IPS DF 6.9 (cell line): ENCODE measurements around the gene S100PBP.

Source experiments
- DNase-seq: peaks from one replicate; pipeline ENCODE4 v3.0.0-alpha.2; 2013; ENCODE audit warnings: low read depth, low spot score
- H3K27ac ChIP-seq: one replicate; pipeline ENCODE4 v1.5.1; 2013; ENCODE audit warnings: low read length, control low read depth
- H3K27me3 ChIP-seq: 2 replicates; pipeline ENCODE4 v1.6.1; 2013; ENCODE audit warnings: mild to moderate bottlenecking, low read length; ENCODE audit not compliant: control insufficient read depth, insufficient read depth
- H3K36me3 ChIP-seq: 2 replicates; pipeline ENCODE4 v1.6.1; 2013; ENCODE audit warnings: low read length; ENCODE audit not compliant: control insufficient read depth, insufficient read depth
- H3K4me1 ChIP-seq: 2 replicates; pipeline ENCODE4 v1.6.1; 2013; ENCODE audit warnings: low read length; ENCODE audit not compliant: control insufficient read depth, insufficient read depth
- H3K4me3 ChIP-seq: 2 replicates; pipeline ENCODE4 v1.5.1; 2013; ENCODE audit warnings: mild to moderate bottlenecking, low read length
- H3K9me3 ChIP-seq: 2 replicates; pipeline ENCODE4 v1.6.1; 2013; ENCODE audit warnings: low read length, inconsistent platforms; ENCODE audit not compliant: control insufficient read depth, insufficient read depth
- WGBS: extraction: QIAGEN DNeasy Blood & Tissue Kit; methylation state at CpG from one replicate; pipeline ENCODE4 v1.1.7; 2013; ENCODE audit warnings: mixed read lengths, missing lambda C conversion rate; ENCODE audit not compliant: insufficient read length, insufficient coverage; 5-methylcytosine and 5-hydroxymethylcytosine counted together

Gene S100PBP

DNA sequence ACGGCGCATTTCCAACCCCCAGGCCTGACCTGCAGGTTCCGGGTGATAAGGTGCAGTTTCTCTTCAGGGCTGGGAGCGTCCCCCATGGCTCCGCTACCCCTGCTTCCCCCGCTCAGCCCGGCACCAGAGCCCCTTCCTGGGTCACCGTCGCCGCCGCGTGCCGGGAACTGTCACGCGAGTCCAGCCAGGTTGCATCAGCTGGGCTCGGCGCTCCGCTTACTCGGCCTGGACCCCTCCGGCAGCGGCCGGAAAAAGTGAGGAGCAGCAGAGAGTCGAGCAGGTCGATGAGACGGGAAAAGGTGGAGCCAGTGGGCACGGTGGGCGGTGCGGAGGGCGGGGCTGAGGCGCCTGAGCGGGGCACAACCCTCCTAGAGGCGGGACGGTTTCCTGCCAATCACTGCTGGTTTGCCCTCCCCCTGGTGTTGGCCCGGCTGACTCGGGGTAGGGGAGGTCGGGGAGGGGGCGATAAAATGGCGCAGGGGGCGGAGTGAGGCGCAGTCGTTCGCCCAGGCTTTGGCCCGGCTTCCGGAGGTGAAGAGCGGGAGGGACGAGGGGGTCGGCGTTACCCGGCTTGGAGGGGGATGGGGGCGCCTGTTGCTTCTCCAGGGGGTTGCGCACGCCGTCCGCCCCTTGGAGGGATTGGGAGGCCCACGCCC lies at the start of gene S100PBP, which contains the start of gene YARS1:
S100PBP (plus strand) TSS at position 495 of the 656 bp plus-strand sequence. CDS start 8,447 bp downstream, outside the sequence.
YARS1 (minus strand) TSS at position 200 of the 656 bp plus-strand sequence; CDS start at position 86, 114 bp downstream.
- Histone ChIP-seq H3K27me3 (no peaks in the 10 kb centered on the region), H3K27ac (peak within 1 kb of the TSS; percentile 29), H3K36me3 (no peaks in the 10 kb centered on the region), H3K4me1 (no peaks in the 10 kb centered on the region), H3K4me3 (peak within 1 kb of the TSS; percentile 80), H3K9me3 (no peaks in the 10 kb centered on the region)
- WGBS = no CpG with 5 or more reads among the region's 55 CpGs
- DNase-seq = peak; percentile 95

DNA sequence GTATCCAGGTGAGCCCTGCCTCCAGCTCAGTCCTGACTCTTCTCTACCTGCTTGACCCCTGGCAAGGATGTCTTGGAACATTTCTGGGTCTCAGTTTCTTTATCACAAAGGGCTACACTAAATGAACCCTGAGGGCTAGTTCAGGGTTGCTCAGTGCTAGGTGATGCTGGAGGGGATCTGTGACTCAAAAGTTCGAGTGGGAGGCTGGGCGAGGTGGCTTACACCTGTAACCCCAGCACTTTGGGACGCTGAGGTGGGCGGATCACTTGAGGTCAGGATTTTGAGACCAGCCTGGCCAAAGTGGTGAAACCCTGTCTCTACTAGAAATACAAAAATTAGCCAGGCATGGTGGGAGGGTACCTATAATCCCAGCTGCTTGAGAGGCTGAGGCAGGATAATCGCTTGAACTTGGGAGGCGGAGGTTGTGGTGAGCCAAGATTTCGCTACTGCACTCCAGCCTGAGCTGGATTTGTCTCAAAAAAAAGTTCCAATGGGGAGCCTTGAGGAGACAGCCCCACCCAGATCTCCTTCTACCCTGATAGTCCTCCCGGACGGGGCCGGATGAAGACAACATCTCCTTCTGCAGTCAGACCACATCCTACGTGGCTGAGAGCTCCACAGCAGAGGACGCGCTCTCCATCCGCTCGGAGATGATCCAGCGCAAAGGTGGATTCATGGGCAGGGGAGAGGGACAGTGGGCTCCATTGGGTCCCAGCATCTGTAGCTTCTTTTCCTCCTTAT lies 49.2 kb upstream of the S100PBP start:
- DNase-seq = no peak
- H3K4me3 ChIP-seq = no peak overlapping the region
- H3K27ac ChIP-seq = no peak overlapping the region
- no peaks in the 10 kb centered on the region for H3K9me3 ChIP-seq
- H3K36me3 ChIP-seq = peaks cover 17% of the 10 kb centered on the region
- peaks cover 8% of the 10 kb centered on the region for H3K4me1 ChIP-seq
- H3K27me3 ChIP-seq = no peaks in the 10 kb centered on the region
- WGBS = no CpG with 5 or more reads among the region's 16 CpGs

DNA sequence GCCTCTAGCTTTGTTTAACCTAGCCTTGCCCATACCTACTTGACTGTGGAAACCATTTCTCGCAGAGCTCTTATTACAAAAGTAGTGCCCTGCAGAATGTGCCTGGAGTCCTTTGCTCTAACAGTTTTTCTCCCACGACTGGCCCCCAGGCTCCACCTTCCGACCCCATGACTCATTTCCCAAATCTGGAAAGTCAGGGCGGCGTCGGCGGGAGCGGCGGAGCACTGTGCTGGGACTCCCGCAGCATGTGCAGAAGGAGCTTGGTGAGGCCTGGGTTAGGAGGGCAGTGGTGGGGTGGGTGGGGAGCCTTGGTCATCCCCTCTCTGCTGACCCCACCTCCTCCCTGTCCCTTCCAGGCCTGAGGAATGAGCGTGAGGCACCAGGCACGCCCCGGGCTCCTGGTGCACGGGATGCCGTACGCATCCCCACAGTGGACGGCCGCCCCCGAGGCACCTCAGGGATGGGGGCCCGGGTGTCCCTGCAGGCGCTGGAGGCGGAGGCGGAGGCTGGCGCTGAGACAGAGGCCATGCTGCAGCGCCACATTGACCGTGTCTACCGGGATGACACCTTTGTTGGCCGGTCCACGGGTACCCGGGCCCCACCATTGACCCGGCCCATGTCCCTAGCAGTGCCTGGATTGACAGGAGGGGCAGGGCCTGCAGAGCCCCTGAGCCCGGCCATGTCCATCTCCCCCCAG lies 47.8 kb upstream of the S100PBP start:
- H3K27me3 ChIP-seq = no peaks in the 10 kb centered on the region
- H3K9me3 ChIP-seq = no peaks in the 10 kb centered on the region
- H3K4me1 ChIP-seq = peaks cover 8% of the 10 kb centered on the region
- H3K27ac ChIP-seq = no peak overlapping the region
- no CpG with 5 or more reads among the region's 32 CpGs for WGBS
- no peak for DNase-seq
- peaks cover 20% of the 10 kb centered on the region for H3K36me3 ChIP-seq
- no peak overlapping the region for H3K4me3 ChIP-seq

DNA sequence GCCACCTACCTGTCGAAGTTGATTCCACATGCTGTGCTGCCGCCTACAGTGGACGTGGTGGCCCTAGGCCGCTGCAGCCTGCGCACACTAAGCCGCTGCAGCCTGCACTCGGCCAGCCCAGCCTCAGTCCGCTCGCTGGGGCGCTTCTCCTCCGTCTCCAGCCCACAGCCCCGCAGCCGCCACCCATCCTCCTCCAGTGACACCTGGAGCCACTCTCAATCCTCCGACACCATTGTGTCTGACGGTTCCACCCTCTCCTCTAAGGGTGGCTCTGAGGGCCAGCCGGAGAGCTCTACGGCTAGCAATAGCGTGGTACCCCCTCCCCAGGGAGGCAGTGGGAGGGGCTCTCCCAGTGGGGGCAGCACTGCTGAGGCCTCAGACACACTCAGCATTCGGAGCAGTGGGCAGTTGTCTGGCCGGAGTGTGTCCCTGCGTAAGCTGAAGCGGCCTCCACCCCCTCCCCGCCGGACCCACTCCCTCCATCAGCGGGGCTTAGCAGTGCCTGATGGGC lies 47.2 kb upstream of the S100PBP start:
- no peaks in the 10 kb centered on the region for H3K27me3 ChIP-seq
- DNase-seq = no peak
- H3K36me3 ChIP-seq = peaks cover 23% of the 10 kb centered on the region
- H3K4me3 ChIP-seq = no peak overlapping the region
- peaks cover 6% of the 10 kb centered on the region for H3K4me1 ChIP-seq
- no peaks in the 10 kb centered on the region for H3K9me3 ChIP-seq
- no CpG with 5 or more reads among the region's 25 CpGs for WGBS
- no peak overlapping the region for H3K27ac ChIP-seq

DNA sequence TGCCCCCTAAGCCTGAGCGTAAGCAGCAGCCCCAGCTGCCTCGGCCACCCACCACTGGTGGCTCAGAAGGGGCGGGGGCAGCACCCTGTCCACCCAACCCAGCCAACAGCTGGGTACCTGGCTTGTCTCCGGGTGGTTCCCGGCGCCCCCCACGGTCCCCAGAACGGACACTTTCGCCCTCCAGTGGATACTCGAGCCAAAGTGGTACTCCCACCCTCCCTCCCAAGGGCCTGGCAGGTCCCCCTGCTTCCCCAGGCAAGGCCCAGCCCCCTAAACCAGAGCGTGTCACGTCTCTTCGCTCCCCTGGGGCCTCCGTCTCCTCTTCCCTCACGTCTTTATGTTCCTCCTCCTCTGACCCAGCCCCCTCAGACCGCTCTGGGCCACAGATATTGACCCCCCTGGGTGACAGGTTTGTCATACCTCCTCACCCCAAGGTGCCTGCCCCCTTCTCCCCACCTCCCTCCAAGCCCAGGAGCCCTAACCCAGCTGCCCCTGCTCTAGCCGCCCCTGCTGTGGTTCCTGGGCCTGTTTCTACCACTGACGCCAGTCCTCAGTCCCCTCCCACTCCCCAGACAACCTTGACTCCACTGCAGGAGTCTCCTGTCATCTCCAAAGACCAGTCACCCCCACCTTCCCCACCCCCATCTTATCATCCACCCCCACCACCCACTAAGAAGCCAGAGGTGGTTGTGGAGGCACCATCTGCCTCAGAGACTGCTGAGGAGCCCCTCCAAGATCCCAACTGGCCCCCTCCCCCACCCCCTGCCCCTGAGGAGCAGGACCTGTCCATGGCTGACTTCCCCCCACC lies 46.5 kb upstream of the S100PBP start:
- H3K4me3 ChIP-seq = no peak overlapping the region
- H3K4me1 ChIP-seq = peaks cover 6% of the 10 kb centered on the region
- no peaks in the 10 kb centered on the region for H3K9me3 ChIP-seq
- H3K36me3 ChIP-seq = peaks cover 27% of the 10 kb centered on the region
- H3K27ac ChIP-seq = no peak overlapping the region
- no CpG with 5 or more reads among the region's 18 CpGs for WGBS
- H3K27me3 ChIP-seq = no peaks in the 10 kb centered on the region
- no peak for DNase-seq

DNA sequence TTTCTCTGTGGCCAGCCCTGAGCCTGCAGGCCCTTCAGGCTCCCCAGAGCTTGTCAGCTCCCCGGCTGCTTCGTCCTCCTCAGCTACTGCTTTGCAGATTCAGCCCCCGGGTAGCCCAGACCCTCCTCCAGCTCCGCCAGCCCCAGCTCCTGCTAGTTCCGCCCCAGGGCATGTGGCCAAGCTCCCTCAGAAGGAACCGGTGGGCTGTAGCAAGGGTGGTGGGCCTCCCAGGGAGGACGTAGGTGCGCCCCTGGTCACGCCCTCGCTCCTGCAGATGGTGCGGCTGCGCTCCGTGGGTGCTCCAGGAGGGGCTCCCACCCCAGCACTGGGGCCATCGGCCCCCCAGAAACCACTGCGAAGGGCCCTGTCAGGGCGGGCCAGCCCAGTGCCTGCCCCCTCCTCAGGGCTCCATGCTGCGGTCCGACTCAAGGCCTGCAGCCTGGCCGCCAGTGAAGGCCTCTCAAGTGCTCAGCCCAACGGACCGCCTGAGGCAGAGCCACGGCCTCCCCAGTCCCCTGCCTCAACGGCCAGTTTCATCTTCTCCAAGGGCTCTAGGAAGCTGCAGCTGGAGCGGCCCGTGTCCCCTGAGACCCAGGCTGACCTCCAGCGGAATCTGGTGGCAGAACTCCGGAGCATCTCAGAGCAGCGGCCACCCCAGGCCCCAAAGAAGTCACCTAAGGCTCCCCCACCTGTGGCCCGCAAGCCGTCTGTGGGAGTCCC lies 45.7 kb upstream of the S100PBP start:
- WGBS = no CpG with 5 or more reads among the region's 30 CpGs
- Histone ChIP-seq H3K27ac (no peak overlapping the region), H3K36me3 (peaks cover 27% of the 10 kb centered on the region), H3K27me3 (no peaks in the 10 kb centered on the region), H3K4me1 (peaks cover 6% of the 10 kb centered on the region), H3K4me3 (no peak overlapping the region), H3K9me3 (no peaks in the 10 kb centered on the region)
- no peak for DNase-seq

DNA sequence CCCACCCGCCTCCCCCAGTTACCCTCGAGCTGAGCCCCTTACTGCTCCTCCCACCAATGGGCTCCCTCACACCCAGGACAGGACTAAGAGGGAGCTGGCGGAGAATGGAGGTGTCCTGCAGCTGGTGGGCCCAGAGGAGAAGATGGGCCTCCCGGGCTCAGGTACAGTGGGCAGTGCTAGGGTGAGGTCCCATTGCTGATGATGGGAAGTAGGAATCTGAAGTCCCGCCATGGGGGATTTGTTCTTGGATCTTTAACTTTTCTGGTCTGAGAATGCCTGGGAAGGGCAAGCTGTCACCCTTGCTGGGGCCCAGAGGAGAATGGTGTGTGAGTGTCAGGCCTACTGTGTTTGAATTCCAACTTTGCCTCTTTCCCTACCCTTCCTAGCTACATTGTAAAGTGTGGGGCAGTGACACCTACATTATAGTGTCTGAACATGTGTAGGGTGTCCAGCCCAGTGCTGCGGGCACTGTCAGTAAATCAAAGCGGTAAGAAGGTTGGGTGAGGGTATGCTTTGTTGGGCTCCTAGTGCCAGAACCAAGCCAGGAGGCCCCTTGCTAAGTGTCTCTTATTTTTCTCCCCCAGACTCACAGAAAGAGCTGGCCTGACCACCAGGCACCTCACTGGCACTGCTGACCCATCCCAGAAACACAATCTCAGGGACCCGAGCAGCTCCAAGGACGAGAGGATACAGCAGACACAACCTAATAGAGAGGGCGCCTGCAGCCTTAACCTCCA lies 45.0 kb upstream of the S100PBP start:
- Histone ChIP-seq H3K27ac (no peak overlapping the region), H3K27me3 (no peaks in the 10 kb centered on the region), H3K4me3 (no peak overlapping the region), H3K36me3 (peaks cover 27% of the 10 kb centered on the region), H3K4me1 (peaks cover 2% of the 10 kb centered on the region; the same call in 1 of the 2 replicates), H3K9me3 (no peaks in the 10 kb centered on the region)
- no peak for DNase-seq
- no CpG with 5 or more reads among the region's 10 CpGs for WGBS

DNA sequence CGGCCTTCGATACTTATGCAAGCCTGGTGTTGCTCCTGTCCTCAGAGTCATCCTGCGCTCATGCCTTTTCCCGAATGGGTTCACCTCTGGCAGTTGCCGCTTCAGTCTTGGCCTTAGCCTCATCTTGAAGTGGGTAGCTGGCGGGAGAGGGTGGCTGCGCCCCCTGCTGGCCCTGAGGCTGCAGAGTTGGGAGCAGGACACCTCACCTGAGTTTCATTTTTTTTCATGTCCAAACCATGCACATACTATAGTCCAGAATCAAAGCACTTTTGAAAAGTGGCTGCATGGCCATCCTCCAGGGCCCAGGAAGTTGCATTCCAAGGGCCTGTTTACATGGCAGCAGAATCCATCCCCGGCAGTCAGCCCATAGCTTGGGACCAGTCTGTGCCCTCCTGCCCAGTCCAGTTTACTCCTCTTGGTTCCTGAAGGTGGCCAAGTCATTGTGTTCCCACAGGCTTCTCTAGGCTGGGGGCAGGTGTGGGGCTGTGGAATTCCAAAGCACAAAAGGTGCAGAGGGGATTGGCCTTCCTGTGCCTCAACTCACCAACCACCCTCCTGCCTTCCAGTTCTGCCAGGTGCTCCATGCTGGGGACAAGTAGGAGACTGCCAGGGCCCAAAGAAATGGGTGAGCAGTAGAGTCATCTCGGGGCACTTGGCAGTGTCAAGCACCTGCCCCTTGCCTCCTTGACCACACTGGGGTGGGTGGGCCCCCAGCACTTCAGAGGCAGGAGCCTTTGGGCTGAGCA lies 44.3 kb upstream of the S100PBP start:
- Histone ChIP-seq H3K27ac (no peak overlapping the region), H3K36me3 (peaks cover 21% of the 10 kb centered on the region), H3K4me1 (peaks cover 2% of the 10 kb centered on the region; the same call in 1 of the 2 replicates), H3K27me3 (no peaks in the 10 kb centered on the region), H3K4me3 (no peak overlapping the region), H3K9me3 (no peaks in the 10 kb centered on the region)
- DNase-seq = no peak
- WGBS = no CpG with 5 or more reads among the region's 9 CpGs
